B cell (primary cell): ENCODE data around the gene RCSD1.

ENCODE experiments used
- EZH2 ChIP-seq: IDR thresholded peaks from 2 replicates; pipeline ENCODE4 v1.6.1; 2012; ENCODE audit warnings: borderline replicate concordance, low read depth, mild to moderate bottlenecking, moderate library complexity, low read length; ENCODE audit not compliant: insufficient read depth, poor library complexity, severe bottlenecking
- TF ChIP-seq, protein P1 (sequence below): fragments of 200-600 bp; IDR thresholded peaks from one replicate; pipeline ENCODE4 v1.8.0; 2022; ENCODE audit warnings: antibody characterized with exemption, mild to moderate bottlenecking

DNA sequence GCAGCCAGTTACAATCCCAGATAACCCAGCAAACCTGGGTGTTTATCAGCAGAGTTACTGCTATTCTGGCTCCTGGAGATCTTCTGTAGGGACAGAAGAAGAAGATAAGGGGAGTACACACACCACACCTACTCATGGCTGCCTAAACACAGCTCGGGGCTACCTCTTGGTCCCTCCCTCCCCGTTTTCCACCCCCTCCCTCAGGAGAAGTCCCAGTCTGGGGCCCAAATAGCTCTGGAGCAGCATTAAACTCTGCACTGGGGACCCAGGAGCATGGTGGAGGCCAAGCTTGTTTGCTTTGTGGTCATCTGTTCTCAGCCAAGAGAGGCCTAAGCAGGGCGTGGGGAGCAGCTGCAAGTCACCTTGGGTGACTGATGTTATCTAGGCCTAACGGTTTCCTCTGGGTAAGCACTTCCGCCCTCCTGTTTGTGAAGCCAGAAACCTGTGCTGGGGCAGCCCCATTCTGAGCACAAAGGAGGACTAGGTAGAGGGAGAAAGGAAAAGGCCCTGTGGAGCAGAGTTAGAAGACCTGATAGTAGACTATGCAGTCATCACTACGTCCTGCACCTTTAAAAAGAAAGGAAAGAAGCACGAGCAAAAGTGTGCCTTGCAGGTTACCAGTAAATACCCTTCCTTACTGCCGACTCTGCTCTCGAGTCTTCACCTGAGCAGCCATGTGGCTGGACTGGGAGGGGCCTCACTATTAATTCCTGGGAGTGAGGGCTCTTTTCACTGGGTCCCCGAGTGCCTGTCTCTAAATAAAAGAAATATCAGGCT, 2.0 kb upstream of the RCSD1 start:
- TF ChIP-seq, protein P1, sequence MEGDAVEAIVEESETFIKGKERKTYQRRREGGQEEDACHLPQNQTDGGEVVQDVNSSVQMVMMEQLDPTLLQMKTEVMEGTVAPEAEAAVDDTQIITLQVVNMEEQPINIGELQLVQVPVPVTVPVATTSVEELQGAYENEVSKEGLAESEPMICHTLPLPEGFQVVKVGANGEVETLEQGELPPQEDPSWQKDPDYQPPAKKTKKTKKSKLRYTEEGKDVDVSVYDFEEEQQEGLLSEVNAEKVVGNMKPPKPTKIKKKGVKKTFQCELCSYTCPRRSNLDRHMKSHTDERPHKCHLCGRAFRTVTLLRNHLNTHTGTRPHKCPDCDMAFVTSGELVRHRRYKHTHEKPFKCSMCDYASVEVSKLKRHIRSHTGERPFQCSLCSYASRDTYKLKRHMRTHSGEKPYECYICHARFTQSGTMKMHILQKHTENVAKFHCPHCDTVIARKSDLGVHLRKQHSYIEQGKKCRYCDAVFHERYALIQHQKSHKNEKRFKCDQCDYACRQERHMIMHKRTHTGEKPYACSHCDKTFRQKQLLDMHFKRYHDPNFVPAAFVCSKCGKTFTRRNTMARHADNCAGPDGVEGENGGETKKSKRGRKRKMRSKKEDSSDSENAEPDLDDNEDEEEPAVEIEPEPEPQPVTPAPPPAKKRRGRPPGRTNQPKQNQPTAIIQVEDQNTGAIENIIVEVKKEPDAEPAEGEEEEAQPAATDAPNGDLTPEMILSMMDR, result no peak
- TF ChIP-seq EZH2, result no peak
